Mammary epithelial cell (primary cell): ENCODE results near the gene GPHA2.
"Not testable (repeated sequence)": the region's sequence is repeated elsewhere in the genome, so short reads cannot be mapped to it uniquely, and the experiment has no call there.

Experiments
- EZH2 ChIP-seq: IDR thresholded peaks from 2 replicates; pipeline ENCODE4 v1.6.1; 2012; ENCODE audit warnings: low read length, inconsistent platforms, borderline replicate concordance
- TF ChIP-seq, protein P1 (sequence below), 2 donors: IDR thresholded peaks in 1 of 2; conservative IDR thresholded peaks in 1 of 2; 2 replicates each; pipeline ENCODE4 v1.5.1; 2011 to 2012; ENCODE audit warnings: inconsistent platforms in 2 of 2, low read length in 2 of 2, mild to moderate bottlenecking in 2 of 2, control low read depth in 1 of 2, low read depth in 1 of 2; ENCODE audit not compliant: insufficient read depth in 1 of 2; ENCODE audit errors: extremely low read depth in 1 of 2

DNA sequence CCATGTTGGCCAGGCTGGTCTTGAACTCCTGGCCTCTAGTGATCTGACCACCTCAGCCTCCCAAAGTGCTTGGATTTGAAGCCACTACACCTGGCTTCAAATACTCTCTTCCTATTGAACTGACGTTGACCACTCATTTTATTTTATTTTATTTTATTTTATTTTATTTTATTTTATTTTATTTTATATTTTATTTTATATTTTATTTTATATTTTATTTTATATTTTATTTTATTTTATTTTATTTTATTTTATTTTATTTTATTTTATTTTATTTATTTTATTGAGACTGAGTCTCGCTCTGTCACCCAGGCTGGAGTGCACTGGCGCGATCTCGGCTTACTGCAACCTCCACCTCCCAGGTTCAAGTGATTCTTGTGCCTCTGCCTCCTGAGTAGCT lies 47.6 kb upstream of the GPHA2 start:
- TF ChIP-seq, protein P1, sequence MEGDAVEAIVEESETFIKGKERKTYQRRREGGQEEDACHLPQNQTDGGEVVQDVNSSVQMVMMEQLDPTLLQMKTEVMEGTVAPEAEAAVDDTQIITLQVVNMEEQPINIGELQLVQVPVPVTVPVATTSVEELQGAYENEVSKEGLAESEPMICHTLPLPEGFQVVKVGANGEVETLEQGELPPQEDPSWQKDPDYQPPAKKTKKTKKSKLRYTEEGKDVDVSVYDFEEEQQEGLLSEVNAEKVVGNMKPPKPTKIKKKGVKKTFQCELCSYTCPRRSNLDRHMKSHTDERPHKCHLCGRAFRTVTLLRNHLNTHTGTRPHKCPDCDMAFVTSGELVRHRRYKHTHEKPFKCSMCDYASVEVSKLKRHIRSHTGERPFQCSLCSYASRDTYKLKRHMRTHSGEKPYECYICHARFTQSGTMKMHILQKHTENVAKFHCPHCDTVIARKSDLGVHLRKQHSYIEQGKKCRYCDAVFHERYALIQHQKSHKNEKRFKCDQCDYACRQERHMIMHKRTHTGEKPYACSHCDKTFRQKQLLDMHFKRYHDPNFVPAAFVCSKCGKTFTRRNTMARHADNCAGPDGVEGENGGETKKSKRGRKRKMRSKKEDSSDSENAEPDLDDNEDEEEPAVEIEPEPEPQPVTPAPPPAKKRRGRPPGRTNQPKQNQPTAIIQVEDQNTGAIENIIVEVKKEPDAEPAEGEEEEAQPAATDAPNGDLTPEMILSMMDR (conservative IDR thresholded peaks at IDR 0.05 in 1 of 2, IDR thresholded peaks at IDR 0.05 in 1 of 2; ENCODE audit: extremely low read depth in 1 of 2, insufficient read depth in 1 of 2, low read depth in 1 of 2, low read length in 2 of 2), result not testable (repeated sequence)
- TF ChIP-seq EZH2, result not testable (repeated sequence)
